Left lung (tissue), 10 donors: ENCODE results near the gene ERC2. TPM values are rescaled to one million over a fixed set of nuclear protein-coding genes. Genes with fewer than 3 reads are reported as not detected.

Experiments used
- ATAC-seq: fragments of 200-7000 bp; cut with Tn5 transposase; one replicate; pipeline ENCODE4 v1.9.1; 2020; ENCODE audit warnings: moderate library complexity
- DNase-seq, 4 donors: peaks; one replicate each; pipeline ENCODE4 v3.0.0-alpha.2; 2013 to 2020
- H3K27ac ChIP-seq, 2 donors: fragments of 200-600 bp; sonication (generic) in 1 of 2; one replicate each; pipeline versions ENCODE4 v1.5.0 to v1.8.0; 2020 to 2021
- H3K27me3 ChIP-seq, 2 donors: fragments of 200-600 bp; sonication (generic) in 1 of 2; one replicate each; pipeline versions ENCODE4 v1.5.0 to v1.8.0; 2020 to 2021
- H3K36me3 ChIP-seq, 2 donors: fragments of 200-600 bp; sonication (generic) in 1 of 2; one replicate each; pipeline versions ENCODE4 v1.5.0 to v1.8.0; 2020 to 2021
- H3K4me1 ChIP-seq, 2 donors: fragments of 200-600 bp; one replicate each; pipeline ENCODE4 v1.8.0; 2021
- H3K4me3 ChIP-seq, 2 donors: fragments of 200-600 bp; sonication (generic) in 1 of 2; one replicate each; pipeline versions ENCODE4 v1.5.0 to v1.8.0; 2020 to 2021; ENCODE audit warnings: mild to moderate bottlenecking in 1 of 2
- H3K9me3 ChIP-seq, 2 donors: fragments of 200-600 bp; sonication (generic) in 1 of 2; one replicate each; pipeline versions ENCODE4 v1.5.0 to v1.8.0; 2020 to 2021
- CTCF ChIP-seq, 2 donors: fragments of 200-600 bp; sonication (generic) in 1 of 2; IDR thresholded peaks; one replicate each; pipeline versions ENCODE4 v1.5.0 to v1.8.0; 2021; ENCODE audit warnings: antibody characterized with exemption in 2 of 2
- intact Hi-C, 2 donors: fragments of 100-400 bp; cut with DNase I; formaldehyde crosslinking; loops; one replicate each; pipeline versions ENCODE4 v1.11.2 to v1.14.2; 2022
- polyA plus RNA-seq, 6 donors: library from polyadenylated mRNA; unstranded; fragments of 120-200 nt; gene quantifications; one replicate each; pipeline ENCODE4 v1.2.1, GENCODE V29; 2013; ENCODE audit not compliant: insufficient read length in 6 of 6
- total RNA-seq, 2 donors: library from RNA; stranded (reverse); fragmentation: NEBNext Ultra II Directional; extraction: Animal tissue kit (Norgen Biotek cat#: 25700); gene quantifications; one replicate each; pipeline ENCODE4 v1.2.1, GENCODE V29; 2021
- donor health status: DM: no; HTN: yes; CAD: no.
- donor health status: DM: no; HTN: no; CAD: no.

ERC2 gene
- total and polyA plus RNA-seq, 8 donors = 1.6 to 3.3 (median 2.1) TPM

- Histone ChIP-seq H3K36me3 (no peaks in the 10 kb centered on the region), H3K27ac (no peak overlapping the region), H3K4me3 (no peak overlapping the region), H3K4me1 (no peaks in the 10 kb centered on the region), H3K27me3 (no peaks in the 10 kb centered on the region), H3K9me3 (no peaks in the 10 kb centered on the region)
- no peak for TF ChIP-seq CTCF (IDR thresholded peaks at IDR 0.05)
- ATAC-seq = no peak
- DNase-seq = no peak
- intact Hi-C loops = no loop called here
These were observed 177.9 kb downstream of the ERC2 start for GRCh38 chr3:56290374-56290773.

- TF ChIP-seq CTCF (IDR thresholded peaks at IDR 0.05) = no peak
- no peaks in the 10 kb centered on the region for H3K27me3 ChIP-seq
- no peak for ATAC-seq
- intact Hi-C loops = no loop called here
- no peaks in the 10 kb centered on the region for H3K36me3 ChIP-seq
- H3K4me3 ChIP-seq = no peak overlapping the region
- H3K4me1 ChIP-seq = no peaks in the 10 kb centered on the region
- no peak for DNase-seq
- H3K27ac ChIP-seq = no peak overlapping the region
- no peaks in the 10 kb centered on the region for H3K9me3 ChIP-seq
These were observed 180.0 kb downstream of the ERC2 start for GRCh38 chr3:56288258-56288657.

- no peak for ATAC-seq
- no peak for TF ChIP-seq CTCF (IDR thresholded peaks at IDR 0.05)
- intact Hi-C loops = no loop called here
- Histone ChIP-seq H3K27me3 (no peaks in the 10 kb centered on the region), H3K27ac (no peak overlapping the region), H3K36me3 (no peaks in the 10 kb centered on the region), H3K4me3 (no peak overlapping the region), H3K9me3 (no peaks in the 10 kb centered on the region), H3K4me1 (no peaks in the 10 kb centered on the region)
- no peak for DNase-seq
These were observed 185.9 kb downstream of the ERC2 start for GRCh38 chr3:56282341-56282740.

- Histone ChIP-seq H3K27ac (no peak overlapping the region), H3K4me3 (no peak overlapping the region), H3K9me3 (no peaks in the 10 kb centered on the region), H3K27me3 (no peaks in the 10 kb centered on the region), H3K36me3 (no peaks in the 10 kb centered on the region), H3K4me1 (no peaks in the 10 kb centered on the region)
- DNase-seq (no peak), ATAC-seq (no peak)
- no peak for TF ChIP-seq CTCF (IDR thresholded peaks at IDR 0.05)
- intact Hi-C loops = no loop called here
These were observed 191.0 kb downstream of the ERC2 start for GRCh38 chr3:56277236-56277635.

- no peak overlapping the region for H3K27ac ChIP-seq
- no peak for TF ChIP-seq CTCF (IDR thresholded peaks at IDR 0.05)
- no peaks in the 10 kb centered on the region for H3K9me3 ChIP-seq
- no peak overlapping the region for H3K4me3 ChIP-seq
- ATAC-seq = no peak
- H3K27me3 ChIP-seq = no peaks in the 10 kb centered on the region
- no peaks in the 10 kb centered on the region for H3K4me1 ChIP-seq
- no peaks in the 10 kb centered on the region for H3K36me3 ChIP-seq
- intact Hi-C loops = no loop called here
- DNase-seq = no peak
These were observed 193.1 kb downstream of the ERC2 start for GRCh38 chr3:56275120-56275519.
